ENCODE results near the gene CNIH3.
"Not testable (repeated sequence)": the region's sequence is repeated elsewhere in the genome, so short reads cannot be mapped to it uniquely, and the experiment has no call there.

Gene CNIH3

DNA sequence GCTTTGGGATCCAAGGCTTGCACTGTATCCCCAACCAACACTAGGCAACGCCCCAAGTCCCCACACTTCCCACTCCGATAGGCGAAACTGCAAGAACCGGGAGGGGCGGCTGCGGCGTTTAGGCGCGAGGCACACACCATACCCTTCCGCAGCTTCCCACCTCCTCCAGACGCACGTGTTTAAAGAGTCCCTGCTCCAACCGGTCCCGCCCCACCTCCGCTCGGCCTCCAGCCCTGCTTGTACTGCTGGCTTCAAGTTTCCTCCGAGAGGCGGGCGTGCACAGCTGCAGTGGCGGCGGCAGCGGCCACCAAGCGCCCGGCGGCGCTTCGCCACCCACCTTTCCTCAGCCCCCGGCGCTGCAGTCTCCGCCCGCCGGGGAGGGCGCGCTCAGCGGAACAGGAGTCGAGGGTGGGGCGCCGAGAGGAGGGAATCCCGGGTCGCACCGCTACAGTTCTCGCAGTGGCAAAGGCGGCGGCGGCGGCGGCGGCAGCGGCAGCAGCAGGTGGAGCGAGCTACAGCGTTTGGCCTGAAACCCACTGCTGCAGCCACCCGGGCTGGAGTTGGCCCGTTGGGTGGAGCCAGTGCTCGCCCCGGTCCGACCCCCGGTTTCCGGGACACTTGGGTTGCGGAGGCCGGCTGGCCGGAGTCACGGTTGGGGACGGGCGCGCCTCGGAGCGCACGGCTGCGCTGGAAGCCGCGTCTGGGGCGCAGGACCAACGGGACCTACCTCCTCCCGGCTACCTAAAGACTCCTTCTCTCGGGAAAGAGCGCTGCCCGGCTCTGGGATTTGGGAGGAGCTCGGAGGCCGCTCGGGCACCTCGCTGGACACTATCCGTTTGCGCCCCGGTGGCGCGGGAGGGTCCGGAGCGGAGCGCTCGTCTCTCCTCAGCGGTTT, at the start of gene CNIH3:
Gene CNIH3 (plus strand): TSS at position 457 of the 895 bp plus-strand sequence. CDS start 858 bp downstream, outside the sequence.
- DNase-seq (ENCODE audit: low read depth): peak; percentile 84
- H3K4me3 ChIP-seq (ENCODE audit: control insufficient read depth, low read depth, low read length): peak within 1 kb of the TSS; percentile 65

DNA sequence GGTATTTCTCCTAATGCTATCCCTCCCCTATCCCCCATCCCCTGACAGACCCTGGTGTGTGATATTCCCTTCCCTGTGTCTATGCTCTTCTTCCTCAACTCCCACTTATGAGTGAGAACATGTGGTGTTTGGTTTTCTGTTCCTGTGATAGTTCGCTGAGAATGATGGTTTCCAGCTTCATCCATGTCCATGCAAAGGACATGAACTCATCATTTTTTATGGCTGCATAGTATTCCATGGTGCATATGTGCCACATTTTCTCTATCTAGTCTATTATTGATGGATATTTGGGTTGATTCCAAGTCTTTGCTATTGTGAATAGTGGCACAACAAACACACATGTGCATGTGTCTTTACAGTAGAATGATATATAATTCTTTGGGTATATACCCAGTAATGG, 49.6 kb upstream of the CNIH3 start:
- H3K4me3 ChIP-seq (ENCODE audit: control insufficient read depth, low read depth, low read length): not testable (repeated sequence)

More for the DNA sequence above, at the start of gene CNIH3:
- TF ChIP-seq, protein P1, sequence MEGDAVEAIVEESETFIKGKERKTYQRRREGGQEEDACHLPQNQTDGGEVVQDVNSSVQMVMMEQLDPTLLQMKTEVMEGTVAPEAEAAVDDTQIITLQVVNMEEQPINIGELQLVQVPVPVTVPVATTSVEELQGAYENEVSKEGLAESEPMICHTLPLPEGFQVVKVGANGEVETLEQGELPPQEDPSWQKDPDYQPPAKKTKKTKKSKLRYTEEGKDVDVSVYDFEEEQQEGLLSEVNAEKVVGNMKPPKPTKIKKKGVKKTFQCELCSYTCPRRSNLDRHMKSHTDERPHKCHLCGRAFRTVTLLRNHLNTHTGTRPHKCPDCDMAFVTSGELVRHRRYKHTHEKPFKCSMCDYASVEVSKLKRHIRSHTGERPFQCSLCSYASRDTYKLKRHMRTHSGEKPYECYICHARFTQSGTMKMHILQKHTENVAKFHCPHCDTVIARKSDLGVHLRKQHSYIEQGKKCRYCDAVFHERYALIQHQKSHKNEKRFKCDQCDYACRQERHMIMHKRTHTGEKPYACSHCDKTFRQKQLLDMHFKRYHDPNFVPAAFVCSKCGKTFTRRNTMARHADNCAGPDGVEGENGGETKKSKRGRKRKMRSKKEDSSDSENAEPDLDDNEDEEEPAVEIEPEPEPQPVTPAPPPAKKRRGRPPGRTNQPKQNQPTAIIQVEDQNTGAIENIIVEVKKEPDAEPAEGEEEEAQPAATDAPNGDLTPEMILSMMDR (conservative IDR thresholded peaks at IDR 0.05; ENCODE audit: control insufficient read depth, insufficient read depth, low read depth, low read length): no peak

DNA sequence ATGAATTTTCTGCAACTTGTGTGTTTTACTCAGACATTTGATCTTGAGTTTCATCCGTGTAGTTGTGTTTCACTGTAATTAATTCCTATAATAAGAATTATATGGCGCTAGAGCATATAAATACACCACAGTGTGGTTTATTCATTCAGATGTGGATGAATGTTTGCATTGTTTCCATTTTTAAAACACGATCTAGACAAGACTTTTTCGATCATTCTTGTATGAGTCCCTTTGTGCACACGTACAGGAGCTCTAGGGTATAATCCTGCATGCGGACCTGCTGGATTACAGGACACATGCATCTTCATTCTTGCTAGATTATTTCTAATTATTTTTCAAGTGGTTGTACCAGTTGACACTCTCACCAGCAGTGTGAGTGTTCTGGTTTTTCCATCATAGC, 46.8 kb upstream of the CNIH3 start:
- TF ChIP-seq, protein P1 (conservative IDR thresholded peaks at IDR 0.05; ENCODE audit: control insufficient read depth, insufficient read depth, low read depth, low read length): no peak
- DNase-seq (ENCODE audit: low read depth): no peak

More for the DNA sequence above, 49.6 kb upstream of the CNIH3 start:
- DNase-seq (ENCODE audit: low read depth): not testable (repeated sequence)

DNA sequence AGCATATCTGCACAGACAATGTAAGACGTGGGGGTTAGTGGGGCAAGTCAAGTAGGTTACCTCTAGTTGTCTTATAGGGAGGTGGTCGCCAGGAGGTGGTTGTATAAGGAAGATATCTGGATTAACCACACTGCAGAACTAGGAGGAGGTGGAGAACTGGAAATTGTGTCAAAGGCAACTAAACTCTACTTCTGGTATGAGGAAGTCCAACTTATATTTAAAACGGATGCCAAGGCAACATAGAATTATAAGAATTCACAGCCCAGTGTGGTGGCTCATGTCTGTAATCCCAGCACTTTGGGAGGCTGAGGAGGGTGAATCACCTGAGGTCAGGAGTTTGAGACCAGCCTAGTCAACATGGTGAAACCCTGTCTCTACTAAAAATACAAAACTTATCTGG, 44.1 kb upstream of the CNIH3 start:
- peak; percentile 40 for DNase-seq (ENCODE audit: low read depth)
- not testable (repeated sequence) for H3K4me3 ChIP-seq (ENCODE audit: control insufficient read depth, low read depth, low read length)

More for the DNA sequence above, 46.8 kb upstream of the CNIH3 start:
- H3K4me3 ChIP-seq (ENCODE audit: control insufficient read depth, low read depth, low read length): no peak overlapping the region

DNA sequence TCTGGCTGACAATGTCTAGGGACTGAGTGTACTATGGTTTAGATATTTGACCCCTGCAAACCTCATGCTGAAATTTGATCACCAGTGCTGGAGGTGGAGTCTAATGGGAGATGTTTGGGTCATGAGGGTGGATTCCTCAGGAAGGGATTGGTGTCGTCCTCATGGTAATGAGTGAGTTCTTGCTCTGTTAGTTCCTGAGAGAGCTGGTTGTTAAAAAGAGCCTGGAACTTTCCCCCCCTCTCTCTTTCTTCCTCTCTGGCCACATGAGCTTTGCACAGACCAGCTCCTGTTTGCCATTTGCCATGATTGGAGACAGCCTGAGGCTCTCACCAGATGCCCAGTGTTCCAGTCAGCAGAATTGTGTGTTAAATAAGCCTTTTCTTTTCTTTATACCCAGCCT, 36.6 kb upstream of the CNIH3 start:
- peak; percentile 77 for DNase-seq (ENCODE audit: low read depth)
- TF ChIP-seq, protein P1 (conservative IDR thresholded peaks at IDR 0.05; ENCODE audit: control insufficient read depth, insufficient read depth, low read depth, low read length): no peak
- no peak overlapping the region for H3K4me3 ChIP-seq (ENCODE audit: control insufficient read depth, low read depth, low read length)

DNA sequence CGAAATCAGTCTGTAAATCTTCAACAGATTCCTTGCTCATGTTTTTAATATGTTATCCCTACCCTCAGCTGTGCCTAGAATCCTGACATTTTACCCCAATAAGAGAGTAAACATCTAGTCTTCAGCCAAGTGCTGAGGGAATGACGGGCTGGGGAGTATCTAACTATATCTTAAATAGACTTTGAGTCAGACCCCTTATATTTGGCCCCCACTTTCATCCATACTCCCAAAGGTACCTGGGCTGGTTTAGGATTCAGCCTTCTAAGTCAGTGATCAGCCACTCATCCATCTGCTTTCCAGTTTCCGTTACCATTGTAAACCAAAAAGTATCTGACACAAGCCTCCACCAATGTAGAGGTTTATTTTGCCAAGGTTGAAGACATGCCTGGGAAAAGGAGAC, 36.1 kb upstream of the CNIH3 start:
- TF ChIP-seq, protein P1 (conservative IDR thresholded peaks at IDR 0.05; ENCODE audit: control insufficient read depth, insufficient read depth, low read depth, low read length): no peak
- H3K4me3 ChIP-seq (ENCODE audit: control insufficient read depth, low read depth, low read length): no peak overlapping the region
- no peak for DNase-seq (ENCODE audit: low read depth)

DNA sequence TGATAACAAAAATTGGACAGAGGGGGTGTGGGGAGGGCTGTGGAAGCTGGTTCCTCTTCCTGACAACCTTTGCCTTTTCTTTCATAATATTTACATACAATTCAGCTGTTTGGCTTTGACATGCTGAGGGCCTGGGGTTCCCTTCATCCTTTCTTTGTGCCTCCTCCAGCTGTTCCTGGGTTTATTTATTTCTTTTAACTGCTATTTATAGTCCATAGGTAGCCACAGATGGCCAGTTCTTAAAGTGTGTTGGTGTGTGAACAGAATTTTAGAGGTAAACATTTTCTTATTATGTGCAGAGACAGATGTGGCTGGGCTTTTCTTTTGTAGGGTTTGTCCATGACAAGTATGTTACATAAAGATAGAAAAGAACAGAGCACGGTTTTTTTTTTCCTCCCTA, 34.1 kb upstream of the CNIH3 start:
- TF ChIP-seq, protein P1 (conservative IDR thresholded peaks at IDR 0.05; ENCODE audit: control insufficient read depth, insufficient read depth, low read depth, low read length): no peak
- H3K4me3 ChIP-seq (ENCODE audit: control insufficient read depth, low read depth, low read length): no peak overlapping the region
- DNase-seq (ENCODE audit: low read depth): no peak
